NCI-H82 treated with DMSO at 0.1 percent for 48 hours (cell line): ENCODE results near the gene USF2.

ENCODE experiments used
- DNase-seq: peaks from one replicate; lab custom pipeline; 2025; ENCODE audit not compliant: unreplicated experiment; lab: John Stamatoyannopoulos, UW

USF2 gene

DNA sequence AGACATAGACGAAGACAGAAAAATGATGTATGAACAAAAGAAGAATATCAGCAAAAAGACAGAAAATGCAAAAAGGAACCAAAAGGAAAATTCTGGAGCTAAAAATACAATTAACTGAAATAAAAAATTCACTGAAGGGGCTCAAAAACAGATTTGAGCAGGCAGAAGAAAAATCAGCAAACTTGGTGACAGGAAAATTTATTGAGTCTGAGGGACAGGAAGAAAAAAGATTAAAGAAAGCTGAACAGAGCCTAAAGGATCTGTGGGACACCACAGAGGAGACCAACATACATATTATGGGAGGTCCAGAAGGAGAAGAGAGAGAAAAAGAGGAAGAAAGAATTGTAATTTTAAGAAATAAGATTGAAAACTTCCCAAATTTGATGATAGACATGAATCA lies 27.3 kb upstream of the USF2 start:
- no peak for DNase-seq

DNA sequence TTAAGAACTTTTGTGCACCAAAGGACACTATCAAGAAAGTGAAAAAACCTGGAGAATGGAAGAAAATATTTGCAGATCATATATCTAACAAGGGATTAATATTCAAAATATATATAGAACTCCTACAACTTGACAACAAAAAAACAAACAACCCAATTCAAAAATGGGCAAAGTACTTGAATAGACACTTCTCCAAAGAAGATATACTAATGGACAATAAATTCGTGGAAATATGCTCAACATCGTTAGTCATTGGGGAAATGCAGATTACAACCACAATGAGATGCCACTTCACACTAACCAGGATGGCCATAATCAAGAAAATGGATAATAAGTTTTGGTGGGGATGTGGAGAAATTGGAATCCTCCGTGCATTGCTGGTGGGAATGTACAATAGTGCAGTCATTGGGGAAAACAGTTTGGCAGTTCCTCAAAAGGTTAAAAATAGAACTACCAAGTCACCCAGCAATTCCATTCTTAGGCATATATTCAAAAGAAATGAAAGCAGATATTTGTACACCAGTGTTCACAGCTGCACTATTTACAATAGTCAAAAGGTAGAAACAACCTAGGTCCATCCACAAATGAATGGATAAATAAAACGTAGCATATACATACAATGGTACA lies 22.2 kb upstream of the USF2 start:
- no peak for DNase-seq

DNA sequence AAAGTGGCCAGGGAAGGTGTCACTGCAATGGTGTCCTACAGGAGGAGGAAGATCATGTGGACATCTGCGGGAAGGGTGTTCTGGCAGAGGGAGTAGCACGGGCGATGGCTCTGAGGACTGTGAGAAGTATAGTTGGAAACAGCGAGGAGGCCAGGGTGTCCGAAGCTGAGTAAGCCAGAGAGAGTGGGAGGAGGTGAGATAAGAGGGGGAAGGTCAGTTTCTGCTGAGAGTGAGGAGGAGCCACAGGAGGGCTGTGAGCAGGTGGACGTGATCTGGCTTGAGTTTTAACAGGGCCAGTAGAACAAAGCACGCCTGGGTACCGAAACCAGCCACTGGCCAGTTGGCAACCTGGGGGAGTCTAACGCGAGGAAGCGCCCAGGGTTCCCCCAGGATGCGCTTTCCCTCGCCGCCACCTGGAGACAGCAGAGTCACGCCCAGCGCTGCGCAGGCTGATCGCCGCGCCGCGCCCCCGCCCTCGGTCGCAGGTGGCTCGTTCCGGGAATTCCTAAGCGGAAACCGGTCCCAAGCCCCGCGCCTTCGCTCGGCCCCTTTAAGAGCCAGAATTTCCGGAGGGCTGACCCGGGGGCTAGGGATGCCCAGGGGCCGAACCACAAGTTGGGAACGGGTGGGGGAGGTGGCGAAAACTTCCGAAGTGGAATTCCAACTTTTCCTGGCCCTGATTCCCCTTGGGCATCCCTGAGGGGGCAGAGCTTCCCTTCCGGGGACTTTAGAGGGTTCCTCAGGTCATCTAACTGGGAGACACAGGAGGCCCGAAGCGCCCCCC lies 21.0 kb upstream of the USF2 start:
- DNase-seq, result no peak

DNA sequence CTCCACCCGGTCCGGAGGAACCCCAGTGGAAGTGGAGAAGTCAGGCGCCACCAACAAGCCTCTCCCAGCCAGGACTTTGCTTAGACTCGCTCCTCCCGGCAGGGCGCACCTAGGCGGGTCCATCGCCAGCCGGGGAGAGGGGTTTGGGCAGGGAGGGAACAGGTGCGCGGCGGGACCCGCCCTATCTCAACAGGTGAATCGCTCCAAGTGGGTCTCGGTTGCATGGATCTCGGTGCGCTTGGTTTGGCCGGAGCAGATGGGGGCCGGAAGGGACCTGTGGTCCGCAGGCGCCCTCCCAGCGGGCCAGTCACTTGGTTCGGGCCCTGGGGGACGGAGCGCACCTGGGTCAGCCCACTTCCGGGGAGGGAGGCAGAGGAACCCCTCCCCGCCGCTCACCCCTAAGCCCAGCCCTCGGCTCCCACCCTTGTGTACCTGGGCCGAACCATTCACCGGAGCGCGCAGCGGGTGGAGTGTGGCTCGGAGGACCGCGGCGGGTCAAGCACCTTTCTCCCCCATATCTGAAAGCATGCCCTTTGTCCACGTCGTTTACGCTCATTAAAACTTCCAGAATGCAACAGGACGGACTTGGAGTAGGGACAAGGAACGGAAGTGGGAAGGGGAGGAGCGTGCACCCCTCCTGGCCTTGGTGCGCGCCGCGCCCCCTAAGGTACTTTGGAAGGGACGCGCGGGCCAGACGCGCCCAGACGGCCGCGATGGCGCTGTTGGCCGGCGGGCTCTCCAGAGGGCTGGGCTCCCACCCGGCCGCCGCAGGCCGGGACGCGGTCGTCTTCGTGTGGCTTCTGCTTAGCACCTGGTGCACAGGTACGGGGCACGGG lies 20.2 kb upstream of the USF2 start, which contains the start of gene LSR:
LSR (plus strand) TSS at position 693 of the 836 bp plus-strand sequence; CDS start at position 714, 21 bp downstream.
- DNase-seq, result no peak

DNA sequence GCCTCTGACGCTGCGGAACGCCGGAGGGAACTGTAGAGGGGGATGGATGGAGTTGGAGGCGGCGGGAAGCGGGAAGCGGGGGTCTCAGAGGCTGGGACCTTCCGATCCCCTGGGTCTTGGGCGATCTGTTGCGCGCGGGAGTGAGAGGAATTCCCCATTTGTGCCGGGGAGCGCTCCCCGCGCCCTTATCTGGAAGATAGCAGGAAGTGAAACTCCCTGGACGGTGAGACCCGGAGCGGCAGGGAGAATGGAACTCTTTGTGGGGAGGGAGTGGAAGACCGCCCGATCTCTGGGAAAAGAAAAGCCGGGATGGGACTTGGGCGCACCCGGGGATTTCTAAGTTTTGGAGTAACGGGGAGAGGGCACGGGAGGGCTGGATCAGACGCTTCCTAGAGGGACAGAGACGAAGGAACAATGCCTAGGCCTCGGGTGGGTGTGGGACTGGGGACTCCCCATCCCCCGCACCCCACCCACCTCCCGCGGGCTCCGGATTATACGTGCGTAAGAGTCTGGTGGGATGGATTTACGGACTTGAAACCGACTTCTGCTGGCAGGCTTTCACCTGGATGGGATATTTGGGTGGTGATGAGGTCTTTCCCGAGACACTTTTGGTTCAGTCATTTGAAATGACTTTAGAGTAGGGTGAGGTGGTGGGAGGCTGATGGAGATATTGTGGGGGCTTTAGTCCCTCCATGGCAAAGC lies 19.5 kb upstream of the USF2 start:
- DNase-seq, result no peak

DNA sequence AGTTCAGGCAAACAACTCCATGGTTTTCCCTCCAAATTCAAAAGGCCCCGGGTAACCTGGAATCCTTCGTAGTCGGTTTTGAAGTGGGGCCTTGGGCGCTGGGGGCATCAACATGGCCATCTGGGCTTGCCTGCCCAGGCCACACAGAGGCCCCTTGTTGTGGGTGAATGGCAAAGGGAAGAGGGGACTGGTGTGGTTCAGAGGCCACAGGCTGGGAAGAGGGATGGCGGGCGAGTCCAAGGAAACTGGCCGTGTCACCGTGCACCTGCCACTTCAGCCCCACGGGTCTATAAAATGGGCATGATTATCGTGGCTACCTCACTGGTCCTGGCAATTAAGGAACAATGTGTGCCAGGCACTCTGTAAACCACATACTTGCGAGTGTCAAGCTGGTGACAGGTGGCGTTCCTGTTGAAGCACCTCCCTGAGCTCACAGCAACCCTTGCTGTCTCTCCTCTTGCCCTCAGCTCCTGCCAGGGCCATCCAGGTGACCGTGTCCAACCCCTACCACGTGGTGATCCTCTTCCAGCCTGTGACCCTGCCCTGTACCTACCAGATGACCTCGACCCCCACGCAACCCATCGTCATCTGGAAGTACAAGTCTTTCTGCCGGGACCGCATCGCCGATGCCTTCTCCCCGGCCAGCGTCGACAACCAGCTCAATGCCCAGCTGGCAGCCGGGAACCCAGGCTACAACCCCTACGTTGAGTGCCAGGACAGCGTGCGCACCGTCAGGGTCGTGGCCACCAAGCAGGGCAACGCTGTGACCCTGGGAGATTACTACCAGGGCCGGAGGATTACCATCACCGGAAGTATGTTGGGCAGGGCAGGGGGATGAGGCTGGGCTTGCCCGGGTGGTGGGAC lies 18.7 kb upstream of the USF2 start:
- DNase-seq, result no peak

DNA sequence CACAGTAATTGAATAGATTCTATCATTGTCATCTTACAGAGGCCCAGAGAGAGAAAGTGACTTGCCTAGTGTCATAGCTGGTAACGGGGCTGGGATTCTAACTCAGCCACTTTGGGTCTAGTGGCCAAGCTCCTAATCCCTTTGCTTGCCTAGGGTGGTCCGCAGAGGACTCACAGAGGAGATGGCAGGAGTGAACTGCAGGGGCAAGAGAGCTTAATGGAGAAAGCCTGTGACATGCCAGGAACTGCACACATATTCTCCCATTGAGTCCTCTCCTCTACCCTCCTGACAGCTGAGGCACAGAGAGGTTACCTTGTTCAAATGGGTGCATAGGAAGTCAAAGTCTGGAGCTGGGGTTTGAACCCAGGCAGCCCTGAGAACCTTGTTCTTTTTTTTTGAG lies 17.3 kb upstream of the USF2 start:
- no peak for DNase-seq

DNA sequence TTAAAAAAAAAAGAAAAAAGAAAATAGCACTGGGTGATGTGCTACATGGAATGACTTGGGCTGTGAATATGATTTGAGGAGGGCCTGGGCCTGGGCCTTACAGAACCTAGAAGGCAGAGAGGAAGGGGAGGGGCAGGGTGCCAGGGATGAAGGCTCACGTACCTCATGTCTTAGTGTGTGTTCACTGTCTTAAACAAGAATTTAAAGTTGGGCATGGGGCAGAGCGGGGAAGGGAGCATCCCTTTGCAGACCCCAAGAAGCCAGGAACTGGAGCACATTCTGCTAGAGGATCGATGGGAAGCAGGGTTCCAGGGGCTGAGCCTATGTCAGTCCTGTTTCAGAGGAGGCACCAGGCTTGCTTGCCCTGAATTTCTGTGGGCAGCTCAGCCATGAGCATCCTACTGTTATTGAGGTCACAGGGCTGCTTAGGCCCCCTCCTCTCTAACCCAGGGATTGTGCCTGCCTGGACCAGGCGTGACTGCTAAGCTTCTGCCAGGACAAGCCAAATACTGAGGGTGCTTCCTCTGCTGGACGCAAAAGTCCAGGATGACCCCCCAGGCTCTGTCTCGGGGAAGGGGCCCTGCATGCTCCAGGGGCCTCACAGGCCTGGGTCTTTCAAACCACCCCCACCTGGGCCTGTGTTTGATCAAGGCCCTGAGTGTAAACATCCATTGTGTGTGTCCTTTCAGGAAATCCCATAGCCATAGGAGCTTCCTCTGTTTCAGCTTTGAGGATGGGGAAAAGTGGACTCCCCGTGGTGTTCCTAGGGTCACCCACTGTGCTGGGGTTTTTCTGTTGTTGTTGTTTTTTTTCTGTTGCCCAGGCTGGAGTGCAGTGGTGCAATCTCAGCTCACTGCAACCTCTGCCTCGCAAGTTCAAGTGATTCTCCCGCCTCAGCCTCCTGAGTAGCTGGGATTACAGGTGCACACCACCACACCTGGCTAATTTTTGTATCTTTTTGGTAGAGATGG lies 15.2 kb upstream of the USF2 start:
- no peak for DNase-seq

DNA sequence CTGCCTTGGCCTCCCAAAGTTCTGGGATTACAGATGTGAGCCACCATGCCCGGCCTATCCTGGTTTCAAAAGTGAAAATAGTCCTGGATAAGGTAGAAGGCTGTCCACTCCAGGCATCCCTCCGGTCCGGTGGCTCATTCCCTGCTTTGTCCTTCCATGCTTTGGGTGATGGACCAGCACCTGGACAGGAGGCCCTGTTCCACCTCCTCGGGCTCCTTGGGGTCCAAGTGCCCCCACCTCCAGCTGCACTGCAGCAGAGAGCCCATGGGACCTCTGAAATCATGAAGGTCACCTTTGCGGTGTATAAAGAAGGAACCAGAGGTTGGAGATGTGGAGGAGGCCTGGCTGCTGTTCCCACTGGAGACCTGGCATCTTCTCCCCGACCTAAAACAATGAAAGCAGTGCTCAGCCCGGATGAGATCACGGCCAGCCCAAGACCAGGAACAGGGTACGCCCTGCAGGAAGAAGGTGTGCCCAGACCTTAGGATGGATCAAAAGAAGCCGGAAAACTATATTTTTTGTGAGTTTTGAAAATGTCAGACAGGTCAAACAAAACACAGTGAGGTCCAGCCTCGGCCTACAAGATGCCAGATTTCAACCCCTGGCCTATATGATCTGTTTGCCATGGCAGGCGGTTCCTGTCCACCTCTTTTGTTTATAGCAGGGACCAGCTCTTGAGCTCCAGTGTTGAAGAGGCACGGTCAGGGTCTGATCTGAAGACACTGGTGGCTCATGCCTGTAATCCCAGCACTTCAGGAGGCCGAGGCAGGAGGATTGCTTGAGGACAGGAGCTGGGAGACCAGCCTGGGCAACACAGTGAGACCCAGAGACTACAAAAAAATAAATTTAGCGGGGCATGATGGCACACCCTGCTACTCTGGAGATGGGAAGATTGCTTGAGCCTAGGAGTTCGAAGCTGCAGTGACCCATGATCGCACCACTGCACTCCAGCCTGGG lies 14.1 kb upstream of the USF2 start:
- no peak for DNase-seq

DNA sequence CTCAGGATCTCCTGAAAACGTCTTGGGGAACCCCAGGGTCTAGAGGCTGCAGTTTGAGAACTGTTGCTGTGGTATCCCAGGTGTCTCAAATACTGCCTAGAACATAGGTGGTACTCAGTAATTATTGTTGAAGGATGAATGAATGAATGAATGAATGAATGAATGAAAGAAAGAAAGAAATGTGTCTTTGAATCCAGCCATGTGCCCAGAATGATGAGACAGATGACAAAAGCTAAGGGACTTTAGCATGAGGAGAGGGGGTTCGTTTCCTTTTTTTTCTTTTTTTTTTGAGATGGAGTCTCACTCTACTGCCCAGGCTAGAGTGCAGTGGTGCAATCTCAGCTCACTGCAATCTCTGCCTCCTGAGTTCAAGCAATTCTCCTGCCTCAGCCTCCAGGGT lies 12.2 kb upstream of the USF2 start:
- DNase-seq, result no peak

DNA sequence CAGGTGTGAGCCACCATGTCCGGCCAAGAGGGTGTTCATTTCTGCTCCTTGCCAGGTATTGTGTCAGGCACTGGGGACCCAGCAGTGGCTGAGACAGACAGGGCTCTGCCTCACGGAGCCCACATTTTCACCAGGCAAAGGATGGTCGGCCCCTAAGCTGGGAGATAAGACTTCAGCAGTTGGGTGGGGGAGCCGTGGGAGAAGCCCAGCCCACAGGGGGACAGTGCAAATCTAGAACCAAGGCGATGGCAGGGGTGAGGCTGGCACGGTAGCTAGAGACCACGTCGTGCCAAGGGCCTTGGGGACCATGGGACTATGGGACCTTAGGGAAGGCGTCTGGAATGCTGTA lies 11.7 kb upstream of the USF2 start:
- no peak for DNase-seq

DNA sequence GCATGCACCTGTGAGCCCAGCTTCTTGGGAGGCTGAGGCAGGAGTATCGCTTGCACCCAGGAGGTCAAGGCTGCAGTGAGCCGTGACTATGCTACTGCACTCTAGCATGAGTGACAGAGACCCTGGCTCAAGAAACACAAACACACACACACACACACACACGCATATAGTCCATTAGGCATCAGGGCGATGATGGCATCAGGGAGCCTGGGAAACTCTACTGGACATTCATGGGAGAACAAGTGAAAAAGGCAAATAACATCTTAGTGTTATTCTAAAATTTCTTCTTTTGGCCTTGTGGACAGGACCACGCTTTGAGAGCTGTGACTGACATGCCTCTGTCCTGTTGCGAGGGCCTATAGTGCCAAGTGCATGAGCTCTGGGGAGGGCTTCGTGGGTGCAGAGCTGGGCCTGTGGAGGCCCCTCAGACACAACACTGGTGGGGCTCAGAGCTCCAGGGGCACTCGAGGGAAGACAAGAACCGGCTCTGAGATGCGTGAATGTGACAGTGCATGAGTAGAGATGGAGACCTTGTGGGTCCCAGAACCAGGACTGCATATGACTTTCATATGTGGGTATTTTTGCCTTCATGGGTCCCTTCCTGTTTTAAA lies 8.0 kb upstream of the USF2 start:
- no peak for DNase-seq

DNA sequence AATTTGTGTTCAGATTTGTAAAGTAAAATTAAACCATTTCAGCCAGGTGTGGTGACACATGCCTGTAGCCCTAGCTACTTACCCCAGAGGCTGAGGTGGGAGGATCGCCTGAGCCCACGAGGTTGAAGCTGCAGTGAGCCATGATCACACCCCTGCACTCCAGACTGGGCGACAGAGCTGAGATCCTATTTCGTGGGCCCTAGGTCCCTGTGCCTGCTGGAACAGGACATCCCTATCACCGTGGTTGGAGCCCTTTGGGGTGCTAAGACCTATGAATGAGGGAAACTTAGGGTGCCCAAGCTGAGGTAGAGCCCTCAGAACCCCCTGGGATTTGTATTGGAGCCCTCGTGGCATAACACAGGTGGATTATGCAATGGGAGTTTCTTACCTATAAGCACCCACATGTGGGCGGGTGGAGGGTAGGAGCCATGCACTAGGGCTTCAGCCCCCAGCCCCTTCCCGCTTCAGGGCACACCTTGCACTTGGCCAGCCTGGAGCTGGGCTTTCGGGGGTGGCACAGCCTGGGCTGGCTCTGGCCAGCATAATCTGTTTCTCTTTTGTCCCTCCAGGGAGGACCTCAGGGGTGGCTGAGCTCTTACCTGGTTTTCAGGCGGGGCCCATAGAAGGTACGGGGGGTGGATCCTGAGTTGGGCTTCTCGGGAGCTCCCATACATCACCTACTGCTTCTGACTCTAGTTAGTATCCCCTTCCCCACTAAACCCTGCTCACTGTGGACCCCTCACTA lies 7.2 kb upstream of the USF2 start:
- no peak for DNase-seq

DNA sequence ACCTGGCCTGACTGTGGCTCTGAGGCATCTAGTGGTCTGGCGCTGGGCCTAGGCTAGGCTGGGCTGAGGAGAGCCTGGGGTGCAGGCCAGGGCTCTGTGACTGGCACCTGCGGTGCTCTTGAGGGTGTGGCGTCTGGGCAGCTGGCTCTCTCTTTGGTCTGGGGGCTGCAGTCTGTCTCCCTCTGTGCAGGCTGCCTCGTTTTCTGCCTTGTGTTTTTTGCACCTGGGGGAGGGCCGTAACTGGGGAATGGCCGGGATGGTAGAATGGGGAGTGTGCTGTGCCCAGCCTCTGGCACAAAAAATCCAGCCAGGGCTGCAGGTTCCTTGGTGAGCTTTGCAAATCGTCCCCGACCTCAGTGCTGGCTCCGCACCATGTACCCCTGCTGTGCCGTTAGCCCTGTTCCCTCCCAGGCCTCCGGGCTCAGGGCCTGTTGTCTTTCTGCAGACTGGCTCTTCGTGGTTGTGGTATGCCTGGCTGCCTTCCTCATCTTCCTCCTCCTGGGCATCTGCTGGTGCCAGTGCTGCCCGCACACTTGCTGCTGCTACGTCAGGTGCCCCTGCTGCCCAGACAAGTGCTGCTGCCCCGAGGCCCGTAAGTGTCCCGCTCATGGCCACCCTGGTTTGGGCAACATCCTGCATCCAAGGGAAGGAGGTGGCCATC lies 6.5 kb upstream of the USF2 start:
- no peak for DNase-seq

DNA sequence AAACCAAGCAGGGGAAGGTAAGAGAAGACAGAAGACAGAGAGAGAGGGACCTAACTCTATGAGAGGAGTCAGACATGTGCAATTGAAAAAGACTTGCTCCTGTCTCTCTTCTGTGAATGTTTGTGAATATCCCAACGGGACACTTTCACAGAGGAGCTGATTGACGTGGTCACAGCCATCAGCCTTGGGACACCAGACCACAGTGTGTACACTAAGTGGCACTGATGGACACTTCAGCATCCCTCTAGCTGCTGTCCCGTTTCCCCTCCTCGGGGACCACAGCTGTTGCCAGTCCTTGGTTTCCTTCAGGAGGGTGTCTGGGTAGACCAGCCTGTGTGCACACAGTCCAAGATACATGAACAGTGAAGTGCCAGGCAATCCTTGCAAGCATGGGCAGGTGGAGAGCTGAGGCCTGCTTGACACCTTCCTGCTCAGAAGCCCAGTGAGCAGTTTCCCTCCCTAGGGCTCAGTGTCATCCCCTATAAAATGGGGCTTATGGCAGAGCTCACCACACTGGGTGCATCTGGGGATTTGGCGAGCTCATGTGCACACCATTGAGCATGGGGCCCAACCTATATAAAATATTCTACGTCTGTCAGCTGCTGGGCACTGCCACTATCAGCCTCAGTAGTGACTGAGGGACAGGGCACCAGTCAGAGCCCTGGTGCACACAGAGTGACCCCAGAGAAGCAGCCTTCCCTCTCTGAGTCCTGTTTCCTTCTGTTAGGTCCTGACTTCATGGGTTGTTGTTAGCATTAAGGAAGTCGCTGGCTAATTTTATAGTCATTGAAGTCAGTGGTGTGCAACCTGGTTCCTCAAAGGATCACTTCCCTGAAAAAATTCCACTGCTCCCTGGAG lies 4.3 kb upstream of the USF2 start:
- DNase-seq, result no peak
